Uterus (tissue), 2 donors: Measurements from ENCODE around the gene DENND1A.

Experiments
- POLR2A ChIP-seq, 2 donors: fragments of 450-650 bp; IDR thresholded peaks; one replicate each; pipeline ENCODE4 v1.6.1; 2016; ENCODE audit warnings: antibody characterized with exemption in 2 of 2, mild to moderate bottlenecking in 1 of 2, moderate library complexity in 1 of 2
- TF ChIP-seq, protein P1 (sequence below), 4 experiments: fragments of 200-600 bp in 2 of 4; fragments of 450-650 bp in 2 of 4; sonication (generic) in 2 of 4; IDR thresholded peaks; one replicate each; pipeline ENCODE4 v1.5.1; 2016 to 2019; ENCODE audit warnings: antibody characterized with exemption in 4 of 4, mild to moderate bottlenecking in 2 of 4, moderate library complexity in 1 of 4

- no peak for TF ChIP-seq POLR2A (IDR thresholded peaks at IDR 0.05)
- TF ChIP-seq, protein P1, sequence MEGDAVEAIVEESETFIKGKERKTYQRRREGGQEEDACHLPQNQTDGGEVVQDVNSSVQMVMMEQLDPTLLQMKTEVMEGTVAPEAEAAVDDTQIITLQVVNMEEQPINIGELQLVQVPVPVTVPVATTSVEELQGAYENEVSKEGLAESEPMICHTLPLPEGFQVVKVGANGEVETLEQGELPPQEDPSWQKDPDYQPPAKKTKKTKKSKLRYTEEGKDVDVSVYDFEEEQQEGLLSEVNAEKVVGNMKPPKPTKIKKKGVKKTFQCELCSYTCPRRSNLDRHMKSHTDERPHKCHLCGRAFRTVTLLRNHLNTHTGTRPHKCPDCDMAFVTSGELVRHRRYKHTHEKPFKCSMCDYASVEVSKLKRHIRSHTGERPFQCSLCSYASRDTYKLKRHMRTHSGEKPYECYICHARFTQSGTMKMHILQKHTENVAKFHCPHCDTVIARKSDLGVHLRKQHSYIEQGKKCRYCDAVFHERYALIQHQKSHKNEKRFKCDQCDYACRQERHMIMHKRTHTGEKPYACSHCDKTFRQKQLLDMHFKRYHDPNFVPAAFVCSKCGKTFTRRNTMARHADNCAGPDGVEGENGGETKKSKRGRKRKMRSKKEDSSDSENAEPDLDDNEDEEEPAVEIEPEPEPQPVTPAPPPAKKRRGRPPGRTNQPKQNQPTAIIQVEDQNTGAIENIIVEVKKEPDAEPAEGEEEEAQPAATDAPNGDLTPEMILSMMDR (IDR thresholded peaks at IDR 0.05) = no peak
These were observed 269.0 kb downstream of the DENND1A start for GRCh38 chr9:123660691-123661466.
